Ishikawa (cell line): Measurements from ENCODE around the gene TMEM8B.

ENCODE experiments used
- CEBPB ChIP-seq: IDR thresholded peaks from 2 replicates; pipeline ENCODE4 v1.6.1; 2012
- EGR1 ChIP-seq: IDR thresholded peaks from 2 replicates; pipeline ENCODE4 v1.6.1; 2012
- EP300 ChIP-seq: IDR thresholded peaks from 2 replicates; pipeline ENCODE4 v1.6.1; 2012; ENCODE audit warnings: borderline replicate concordance
- FOXM1 ChIP-seq: IDR thresholded peaks from 2 replicates; pipeline ENCODE4 v1.6.1; 2012; ENCODE audit warnings: low read depth, borderline replicate concordance
- NFIC ChIP-seq: IDR thresholded peaks from 2 replicates; pipeline ENCODE4 v1.6.1; 2012
- REST ChIP-seq: IDR thresholded peaks from 2 replicates; pipeline ENCODE4 v1.6.1; 2012; ENCODE audit warnings: low read depth, mild to moderate bottlenecking
- TCF12 ChIP-seq: IDR thresholded peaks from 2 replicates; pipeline ENCODE4 v1.6.1; 2012; ENCODE audit warnings: low read depth
- TEAD4 ChIP-seq: IDR thresholded peaks from 2 replicates; pipeline ENCODE4 v1.6.1; 2012
- YY1 ChIP-seq: IDR thresholded peaks from 2 replicates; pipeline ENCODE4 v1.6.1; 2012; ENCODE audit warnings: low read depth
- ZBTB7A ChIP-seq: IDR thresholded peaks from 2 replicates; pipeline ENCODE4 v1.6.1; 2012; ENCODE audit warnings: low read depth
- TF ChIP-seq, protein P1 (sequence below): IDR thresholded peaks from 2 replicates; pipeline ENCODE4 v1.6.1; 2012

DNA sequence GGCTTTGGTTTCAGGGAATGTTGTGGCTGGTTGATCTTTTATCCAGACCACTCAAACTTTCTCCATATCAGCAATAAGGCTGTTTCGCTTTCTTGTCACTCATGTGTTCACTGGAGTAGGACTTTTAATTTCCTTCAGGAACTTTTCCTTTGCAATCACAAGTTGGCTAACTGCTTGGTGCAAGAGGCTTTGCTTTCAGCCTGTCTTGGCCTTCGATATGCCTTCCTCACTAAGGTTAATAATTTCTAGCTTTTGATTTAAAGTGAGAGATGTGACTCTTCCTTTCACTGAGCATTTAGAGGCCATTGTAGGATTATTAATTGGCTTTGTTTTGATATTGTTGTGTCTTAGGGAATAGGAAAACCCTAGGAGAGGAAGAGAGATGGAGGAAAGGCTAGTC, 70.0 kb downstream of the TMEM8B start:
- TF ChIP-seq FOXM1 (no peak), REST (no peak), TCF12 (no peak), YY1 (no peak), NFIC (no peak), ZBTB7A (no peak), EGR1 (no peak), CEBPB (no peak), EP300 (no peak), TEAD4 (no peak)
- TF ChIP-seq, protein P1, sequence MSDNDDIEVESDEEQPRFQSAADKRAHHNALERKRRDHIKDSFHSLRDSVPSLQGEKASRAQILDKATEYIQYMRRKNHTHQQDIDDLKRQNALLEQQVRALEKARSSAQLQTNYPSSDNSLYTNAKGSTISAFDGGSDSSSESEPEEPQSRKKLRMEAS = no peak
